ENCODE data around the gene MICU2.

Gene MICU2

DNA sequence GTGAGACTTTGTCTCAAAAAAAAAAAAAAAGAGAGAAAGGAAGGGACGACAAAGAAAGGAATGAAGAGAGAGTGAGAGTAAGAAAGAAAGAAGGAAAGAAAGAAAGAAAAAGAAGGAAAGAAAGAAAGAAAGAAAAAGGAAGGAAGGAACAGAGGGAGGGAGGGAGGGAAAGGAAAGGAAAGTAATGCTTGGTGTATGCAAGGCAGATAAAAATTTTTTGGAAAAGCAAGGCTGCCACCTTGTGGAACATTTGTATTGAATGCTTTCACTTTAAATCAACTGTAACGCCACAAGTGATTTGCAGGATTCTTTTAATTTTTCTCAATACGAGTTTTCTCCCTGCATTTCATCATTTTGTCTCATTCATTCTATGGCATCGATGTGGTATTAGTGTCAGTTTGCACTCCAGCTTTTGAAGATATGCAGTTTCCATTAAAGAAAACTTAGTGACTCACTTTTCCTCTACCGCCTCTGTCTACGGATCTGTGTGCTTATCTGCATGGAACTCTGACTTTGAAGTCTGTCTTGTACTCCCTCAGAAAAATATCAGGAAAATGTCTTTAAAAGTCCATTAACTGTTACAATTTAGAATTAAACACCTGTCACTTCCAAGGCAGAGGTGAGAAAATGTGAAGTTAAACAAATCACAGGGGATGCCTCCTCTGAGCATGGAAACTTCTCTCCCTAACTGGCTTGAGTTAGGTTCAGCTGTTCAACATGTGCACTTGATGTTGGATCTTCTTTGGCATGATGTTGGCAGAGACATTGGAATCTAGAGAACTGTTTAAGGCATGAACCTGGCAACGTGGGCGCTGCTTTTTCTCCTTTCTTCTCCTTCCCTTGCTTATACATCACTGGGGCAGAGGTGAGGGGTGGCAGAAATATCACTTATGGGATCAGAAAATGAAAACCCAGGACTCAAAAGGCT is 124.8 kb downstream of the MICU2 start:
- peak; percentile 45 for DNase-seq

- DNase-seq: peak; percentile 85
These were observed 127.0 kb downstream of the MICU2 start for GRCh38 chr13:21476893-21477472.

- DNase-seq: no peak
These were observed 128.9 kb downstream of the MICU2 start for GRCh38 chr13:21475115-21475514.

- DNase-seq: no peak
These were observed 133.2 kb downstream of the MICU2 start for GRCh38 chr13:21470785-21471184.

DNA sequence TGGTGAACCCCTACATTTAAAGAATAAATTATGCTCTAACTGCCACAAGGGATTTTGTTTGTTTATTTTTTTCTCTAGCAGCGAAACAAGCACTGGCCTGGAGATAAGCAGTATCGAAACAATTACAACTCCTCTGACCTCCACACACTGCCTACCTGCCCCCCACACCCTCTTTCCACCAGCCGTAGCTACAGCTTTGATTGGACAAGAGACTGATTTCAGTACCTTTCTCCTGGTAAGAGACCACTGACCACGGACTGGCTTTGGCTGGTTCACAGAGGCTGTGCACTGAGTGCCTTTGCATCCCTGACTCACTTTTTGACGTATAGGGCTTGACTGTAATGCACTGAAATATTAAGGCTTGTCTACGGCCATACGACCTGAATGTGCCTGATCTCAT is 137.4 kb downstream of the MICU2 start:
- no peak for DNase-seq

DNA sequence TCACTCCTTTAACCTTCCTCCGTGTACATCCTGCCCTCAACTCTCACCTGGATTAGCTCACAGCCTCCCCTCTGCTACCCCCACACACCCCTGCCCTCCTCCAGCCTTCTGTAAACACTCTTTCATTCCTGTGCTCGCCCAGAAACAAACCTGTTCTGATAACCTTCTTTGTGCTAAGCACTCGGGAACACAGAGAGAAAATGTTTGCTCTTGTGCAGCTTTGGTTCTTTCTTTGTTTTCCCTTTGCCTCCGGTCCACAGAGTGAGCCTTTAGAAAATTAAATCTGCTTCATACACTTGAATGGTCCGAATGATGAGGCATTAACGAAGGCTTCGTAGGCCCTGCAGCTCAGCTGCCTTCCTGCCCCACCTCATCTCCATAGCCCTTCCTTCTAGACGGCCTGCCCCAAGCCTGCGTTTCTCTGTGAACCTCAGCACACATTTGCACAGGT is 138.2 kb downstream of the MICU2 start:
- DNase-seq: no peak

DNA sequence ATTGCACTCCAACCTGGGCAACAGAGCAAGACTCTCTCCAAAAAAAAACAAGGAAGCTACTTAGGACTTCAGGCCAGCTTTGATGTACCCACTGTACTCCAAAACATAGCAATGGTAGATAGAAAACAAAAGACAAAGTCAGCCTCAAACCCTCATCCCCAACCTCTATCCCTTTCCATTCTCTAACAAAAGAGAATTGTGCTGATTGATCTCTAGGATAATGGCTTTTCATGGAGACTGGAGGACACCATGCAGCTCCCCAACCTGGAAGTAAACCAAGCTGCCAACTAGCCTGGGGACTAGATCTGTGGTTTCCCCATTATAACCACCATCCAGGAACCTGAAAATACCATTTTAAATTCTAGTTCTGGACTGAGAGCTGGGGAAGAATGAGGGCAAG is 140.5 kb downstream of the MICU2 start:
- DNase-seq: no peak

DNA sequence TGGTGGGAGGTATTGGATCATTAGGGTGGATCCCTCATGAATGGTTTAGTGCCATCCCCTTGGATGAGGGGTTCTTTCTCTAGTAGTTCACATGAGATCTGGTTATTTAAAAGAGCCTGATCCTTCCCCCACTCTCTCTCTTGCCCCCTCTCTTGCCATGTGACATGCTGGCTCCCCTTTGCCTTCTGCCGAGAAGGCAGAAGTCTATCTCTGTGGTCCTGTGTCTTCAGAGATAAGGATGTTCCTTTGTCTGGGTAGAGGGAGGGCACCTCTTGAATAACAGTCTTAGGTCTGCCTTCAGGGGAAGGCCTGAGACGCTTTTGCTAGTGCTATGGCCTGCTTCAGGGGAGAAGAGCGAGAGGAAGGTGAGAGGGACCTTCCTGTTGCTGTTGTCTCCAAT is 142.8 kb downstream of the MICU2 start:
- no peak for DNase-seq

DNA sequence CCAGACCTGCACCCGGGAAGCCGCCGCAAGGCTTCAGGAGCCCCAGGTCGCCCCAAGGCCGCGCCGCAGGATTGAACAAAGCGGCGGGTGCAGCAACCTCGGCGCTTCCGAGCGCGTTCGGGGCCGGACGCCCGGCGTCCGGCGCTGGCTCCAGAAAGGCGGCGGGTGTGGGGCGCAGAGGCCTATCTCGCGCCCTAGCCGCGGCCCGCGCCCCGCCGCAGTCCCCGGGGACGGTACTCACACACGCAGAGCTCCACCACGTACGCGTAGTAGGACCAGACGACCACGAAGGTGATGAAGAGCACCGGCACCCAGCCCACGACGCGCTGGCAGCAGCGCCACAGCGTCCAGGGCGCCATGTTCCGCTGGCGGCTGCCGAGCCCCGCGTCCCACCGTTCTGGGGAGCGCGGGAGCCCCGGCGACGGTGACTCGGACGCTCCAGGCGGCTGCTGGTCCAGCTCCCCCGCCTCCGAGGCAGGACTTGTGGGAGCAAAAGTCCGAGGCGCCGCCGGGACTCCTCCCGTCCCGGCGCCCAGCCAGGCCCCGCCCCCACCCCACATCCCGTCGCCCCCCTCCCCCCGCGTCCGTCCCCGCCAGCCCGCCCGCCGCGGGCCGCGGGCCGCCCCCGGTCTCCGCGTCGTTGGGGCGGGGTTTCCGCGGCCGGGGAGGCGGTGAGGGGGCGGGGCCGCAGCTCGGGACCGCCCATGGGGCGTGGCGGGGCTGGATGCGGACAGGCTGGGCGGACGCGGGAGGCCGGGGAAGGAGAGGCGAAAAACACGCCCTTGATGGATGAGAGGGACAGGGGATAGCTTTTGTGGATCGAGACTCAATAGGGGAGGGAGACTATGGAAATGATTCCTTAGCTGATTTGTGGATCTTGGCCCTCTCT is 144.9 kb downstream of the MICU2 start, which contains the start of gene ZDHHC20:
TSS of gene ZDHHC20 (minus strand) at position 491 of the 889 bp plus-strand sequence. CDS start at position 359, 132 bp downstream.
- peak; percentile 94 for DNase-seq

- peak; percentile 43 for DNase-seq
These were observed 145.5 kb downstream of the MICU2 start for GRCh38 chr13:21458451-21458812.

GRCh38 chr13:21453387-21454081 is 150.4 kb downstream of the MICU2 start:
- DNase-seq: no peak

DNA sequence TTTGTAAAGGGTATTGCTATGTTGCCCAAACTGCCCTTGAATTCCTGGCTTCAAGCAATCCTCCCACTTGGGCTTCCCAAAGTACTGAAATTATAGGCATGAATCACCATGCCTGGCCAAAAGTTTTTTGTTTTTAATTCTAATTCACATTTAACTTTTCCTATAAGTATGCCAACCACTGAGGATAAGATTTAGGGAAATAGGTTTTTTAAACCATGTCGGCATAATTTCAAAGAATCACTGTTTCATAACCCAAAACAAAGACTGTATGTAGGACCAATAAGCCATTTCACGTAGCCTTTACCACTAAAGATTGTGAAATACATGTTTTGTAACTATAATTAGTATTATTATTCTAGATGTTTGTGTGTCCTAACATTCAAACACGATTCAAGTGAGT is 153.0 kb downstream of the MICU2 start:
- DNase-seq: no peak

DNA sequence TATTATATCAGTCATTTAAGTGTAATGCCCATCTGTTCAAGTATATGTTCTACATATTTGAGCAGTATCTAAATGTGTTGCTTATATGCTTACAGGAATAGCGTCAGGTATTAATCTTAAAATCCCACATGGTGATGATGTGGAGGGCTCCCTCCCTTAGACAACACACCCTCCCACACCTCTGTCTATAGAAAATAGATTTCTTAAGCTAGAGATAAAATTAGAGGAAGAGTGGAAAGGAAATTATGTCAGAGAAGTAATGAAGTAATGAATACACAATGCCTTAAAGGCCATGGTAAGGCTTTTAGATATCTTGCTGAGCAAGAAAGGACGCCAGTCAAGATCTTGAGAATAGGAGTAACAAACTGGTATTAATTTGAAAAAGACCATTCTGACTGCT is 157.3 kb downstream of the MICU2 start:
- DNase-seq: no peak

DNA sequence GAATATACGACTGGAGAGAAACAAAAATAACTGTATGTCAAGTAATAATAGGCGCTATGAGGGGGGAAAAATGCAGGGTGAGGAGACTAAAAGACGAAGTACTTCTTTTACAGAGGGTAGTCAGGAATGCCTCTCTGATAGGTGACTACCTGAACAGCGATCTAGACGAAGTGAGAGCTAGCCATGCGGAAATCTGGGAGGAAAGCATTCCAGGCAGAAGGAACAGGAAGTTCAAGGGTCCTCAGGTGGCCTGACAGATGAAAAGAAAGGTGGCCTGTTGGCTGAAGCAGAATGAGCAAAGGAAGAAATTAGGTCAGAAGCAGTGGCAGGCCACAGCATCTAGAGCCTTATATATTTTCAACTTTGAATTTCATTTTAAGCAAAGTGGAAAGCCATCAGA is 158.2 kb downstream of the MICU2 start:
- DNase-seq: no peak

- no peak for DNase-seq
These were observed 160.8 kb downstream of the MICU2 start for GRCh38 chr13:21443171-21443570.

Data from femur (tissue), 1 donor.